Suprapubic skin (tissue), 3 donors: Measurements from ENCODE around the gene SSTR4.

Source experiments
- CTCF ChIP-seq, 2 donors: fragments of 200-600 bp in 1 of 2; fragments of 450-650 bp in 1 of 2; sonication (generic) in 1 of 2; IDR thresholded peaks; one replicate each; pipeline ENCODE4 v1.5.1; 2016 to 2019; ENCODE audit warnings: antibody characterized with exemption in 2 of 2, mild to moderate bottlenecking in 1 of 2, moderate library complexity in 1 of 2
- EP300 ChIP-seq: sonication (generic); formaldehyde crosslinking; IDR thresholded peaks from one replicate; pipeline ENCODE4 v1.6.1; 2017; ENCODE audit warnings: antibody characterized with exemption
- POLR2A ChIP-seq, 2 donors: fragments of 450-650 bp; IDR thresholded peaks; one replicate each; pipeline ENCODE4 v1.6.1; 2017; ENCODE audit warnings: antibody characterized with exemption in 2 of 2, mild to moderate bottlenecking in 2 of 2, moderate library complexity in 2 of 2

GRCh38 chr20:23043376-23043775 is 8.3 kb downstream of the SSTR4 start:
- no peak for TF ChIP-seq POLR2A (IDR thresholded peaks at IDR 0.05)
- no peak for TF ChIP-seq CTCF (IDR thresholded peaks at IDR 0.05)
- no peak for TF ChIP-seq EP300
